DOHH2 (cell line): Measurements from ENCODE around the gene MALT1.

Experiments used
- H3F3A ChIP-seq: fragments of 200-600 bp; sonication (generic), shearing (Covaris generic); 2 replicates; pipeline ENCODE4 v1.6.0; 2016; ENCODE audit warnings: antibody characterized with exemption, mild to moderate bottlenecking; ENCODE audit not compliant: control insufficient read depth, insufficient read depth
- H3K27ac ChIP-seq: fragments of 200-600 bp; sonication (generic); 2 replicates; pipeline ENCODE4 v1.5.1; 2014; ENCODE audit warnings: low read depth, mild to moderate bottlenecking, low read length, moderate library complexity
- H3K27me3 ChIP-seq: fragments of 200-600 bp; sonication (generic); 2 replicates; pipeline ENCODE4 v1.6.1; 2014; ENCODE audit warnings: mild to moderate bottlenecking, low read length, mixed read lengths; ENCODE audit not compliant: control insufficient read depth
- H3K36me3 ChIP-seq: fragments of 200-600 bp; sonication (generic); 2 replicates; pipeline ENCODE4 v1.6.1; 2014; ENCODE audit warnings: mild to moderate bottlenecking, low read length, moderate library complexity, mixed read lengths; ENCODE audit not compliant: control insufficient read depth
- H3K4me1 ChIP-seq: fragments of 200-600 bp; sonication (generic); 2 replicates; pipeline ENCODE4 v1.6.1; 2014; ENCODE audit warnings: mild to moderate bottlenecking, low read length, mixed read lengths; ENCODE audit not compliant: control insufficient read depth
- H3K4me2 ChIP-seq: fragments of 200-600 bp; sonication (generic); 2 replicates; pipeline ENCODE4 v1.6.0; 2014; ENCODE audit warnings: mild to moderate bottlenecking, low read length, moderate library complexity
- H3K4me3 ChIP-seq: fragments of 200-600 bp; sonication (generic); 2 replicates; pipeline ENCODE4 v1.5.1; 2014; ENCODE audit warnings: mild to moderate bottlenecking, low read length, mixed read lengths
- H3K79me2 ChIP-seq: fragments of 200-600 bp; sonication (generic); 2 replicates; pipeline ENCODE4 v1.6.1; 2014; ENCODE audit warnings: mild to moderate bottlenecking, low read length, mixed read lengths; ENCODE audit not compliant: control insufficient read depth
- H3K9me2 ChIP-seq: fragments of 200-600 bp; sonication (generic); replicated peaks from 2 replicates; pipeline ENCODE4 v1.6.1; 2014; ENCODE audit warnings: mild to moderate bottlenecking, low read length, mixed read lengths; ENCODE audit not compliant: control insufficient read depth
- H3K9me3 ChIP-seq: fragments of 200-600 bp; sonication (generic); 2 replicates; pipeline ENCODE4 v1.6.1; 2014; ENCODE audit warnings: antibody characterized with exemption, low read length, mixed read lengths; ENCODE audit not compliant: control insufficient read depth, insufficient read depth
- H4K20me1 ChIP-seq: fragments of 200-600 bp; sonication (generic); 2 replicates; pipeline ENCODE4 v1.6.0; 2014; ENCODE audit warnings: low read depth, mild to moderate bottlenecking, antibody characterized with exemption, low read length, moderate library complexity; ENCODE audit not compliant: control insufficient read depth, insufficient read depth
- CTCF ChIP-seq: fragments of 200-600 bp; sonication (generic); IDR thresholded peaks from one replicate; pipeline ENCODE4 v1.5.1; 2014; ENCODE audit warnings: antibody characterized with exemption, mild to moderate bottlenecking, low read depth, low read length; ENCODE audit not compliant: poor library complexity, severe bottlenecking
- EZH2phosphoT487 ChIP-seq: fragments of 200-600 bp; sonication (generic); IDR thresholded peaks from 2 replicates; pipeline ENCODE4 v1.6.1; 2017; ENCODE audit warnings: borderline replicate concordance, mild to moderate bottlenecking, antibody characterized with exemption, low read length, moderate library complexity, mixed read lengths

MALT1 gene

GRCh38 chr18:58630071-58630470 lies 41.2 kb upstream of the MALT1 start:
- TF ChIP-seq CTCF (no peak), EZH2phosphoT487 (no peak)
- no peak overlapping the region for H3K27ac ChIP-seq
- H3K9me2 ChIP-seq, result no peaks in the 10 kb centered on the region
- H3K27me3 ChIP-seq, result peaks cover 6% of the 10 kb centered on the region; the same call in 1 of the 2 replicates
- no peak overlapping the region for H3K4me2 ChIP-seq
- H3K36me3 ChIP-seq, result no peaks in the 10 kb centered on the region
- no peaks in the 10 kb centered on the region for H3K9me3 ChIP-seq
- H3K4me1 ChIP-seq, result no peaks in the 10 kb centered on the region
- H3K4me3 ChIP-seq, result no peak overlapping the region
- no peaks in the 10 kb centered on the region for H4K20me1 ChIP-seq
- H3K79me2 ChIP-seq, result no peaks in the 10 kb centered on the region
- no peaks in the 10 kb centered on the region for H3F3A ChIP-seq

- H3K4me2 ChIP-seq, result no peak overlapping the region
- no peaks in the 10 kb centered on the region for H3K9me2 ChIP-seq
- no peak overlapping the region for H3K4me3 ChIP-seq
- H4K20me1 ChIP-seq, result no peaks in the 10 kb centered on the region
- no peaks in the 10 kb centered on the region for H3F3A ChIP-seq
- H3K36me3 ChIP-seq, result no peaks in the 10 kb centered on the region
- no peaks in the 10 kb centered on the region for H3K79me2 ChIP-seq
- peaks cover 6% of the 10 kb centered on the region; the same call in 1 of the 2 replicates for H3K27me3 ChIP-seq
- H3K27ac ChIP-seq, result no peak overlapping the region
- H3K9me3 ChIP-seq, result no peaks in the 10 kb centered on the region
- H3K4me1 ChIP-seq, result no peaks in the 10 kb centered on the region
- no peak for TF ChIP-seq CTCF
- no peak for TF ChIP-seq EZH2phosphoT487
These were observed 40.0 kb upstream of the MALT1 start for GRCh38 chr18:58631301-58631700.

- Histone ChIP-seq H3K4me3 (no peak overlapping the region), H4K20me1 (no peaks in the 10 kb centered on the region), H3F3A (no peaks in the 10 kb centered on the region), H3K9me3 (no peaks in the 10 kb centered on the region), H3K79me2 (no peaks in the 10 kb centered on the region), H3K36me3 (no peaks in the 10 kb centered on the region), H3K9me2 (no peaks in the 10 kb centered on the region), H3K27me3 (peaks cover 6% of the 10 kb centered on the region; the same call in 1 of the 2 replicates), H3K27ac (no peak overlapping the region), H3K4me1 (peaks cover under 1% of the 10 kb centered on the region; the same call in 1 of the 2 replicates), H3K4me2 (no peak overlapping the region)
- TF ChIP-seq CTCF, result no peak
These were observed 38.7 kb upstream of the MALT1 start for GRCh38 chr18:58632552-58632951.

GRCh38 chr18:58633874-58634273 lies 37.4 kb upstream of the MALT1 start:
- Histone ChIP-seq H3K4me1 (peaks cover 13% of the 10 kb centered on the region), H3K4me3 (no peak overlapping the region), H3K4me2 (no peak overlapping the region), H3K27me3 (0 out of 2 replicates have a peak, but pooled peaks cover 3% of the 10 kb centered on the region), H3F3A (no peaks in the 10 kb centered on the region), H3K79me2 (no peaks in the 10 kb centered on the region), H3K36me3 (no peaks in the 10 kb centered on the region), H3K9me2 (no peaks in the 10 kb centered on the region), H3K9me3 (no peaks in the 10 kb centered on the region), H4K20me1 (no peaks in the 10 kb centered on the region), H3K27ac (no peak overlapping the region)
- TF ChIP-seq CTCF, result no peak
- no peak for TF ChIP-seq EZH2phosphoT487
